ENCODE data around the gene SHISA3. TPM values are rescaled to one million over a fixed set of nuclear protein-coding genes. Genes with fewer than 3 reads are reported as not detected.

SHISA3 gene
- total RNA-seq, 1 experiment from 2014 or later = 29.5 TPM

GRCh38 chr4:42348692-42349091 lies 48.6 kb upstream of the SHISA3 start:
- H3K4me1 ChIP-seq (ENCODE audit: insufficient read depth, low read length) = no peaks in the 10 kb centered on the region
- no peak for DNase-seq
- no peaks in the 10 kb centered on the region for H3K9me2 ChIP-seq (replicated peaks; ENCODE audit: low read length)
- no peak overlapping the region for H3K27ac ChIP-seq (ENCODE audit: low read length)
- no peaks in the 10 kb centered on the region for H3K36me3 ChIP-seq (ENCODE audit: low read depth, low read length)
- H3K9me3 ChIP-seq (ENCODE audit: low read length) = no peaks in the 10 kb centered on the region
- no peaks in the 10 kb centered on the region for H3K79me2 ChIP-seq (ENCODE audit: low read length)
- no peaks in the 10 kb centered on the region for H4K20me1 ChIP-seq (ENCODE audit: low read length)
- ChIA-PET CTCF (no interaction called here), POLR2A (ENCODE audit: unreplicated experiment) (no interaction called here)
- BruUV-seq (replicated peaks) = no TSS peak
- ATAC-seq = no peak
- no peak overlapping the region for H3K9ac ChIP-seq (ENCODE audit: low read length)
- no peak overlapping the region for H2AFZ ChIP-seq (ENCODE audit: low read length)
- intact Hi-C loops (cut with micrococcal nuclease) = no loop called here
- TF ChIP-seq, protein P1, sequence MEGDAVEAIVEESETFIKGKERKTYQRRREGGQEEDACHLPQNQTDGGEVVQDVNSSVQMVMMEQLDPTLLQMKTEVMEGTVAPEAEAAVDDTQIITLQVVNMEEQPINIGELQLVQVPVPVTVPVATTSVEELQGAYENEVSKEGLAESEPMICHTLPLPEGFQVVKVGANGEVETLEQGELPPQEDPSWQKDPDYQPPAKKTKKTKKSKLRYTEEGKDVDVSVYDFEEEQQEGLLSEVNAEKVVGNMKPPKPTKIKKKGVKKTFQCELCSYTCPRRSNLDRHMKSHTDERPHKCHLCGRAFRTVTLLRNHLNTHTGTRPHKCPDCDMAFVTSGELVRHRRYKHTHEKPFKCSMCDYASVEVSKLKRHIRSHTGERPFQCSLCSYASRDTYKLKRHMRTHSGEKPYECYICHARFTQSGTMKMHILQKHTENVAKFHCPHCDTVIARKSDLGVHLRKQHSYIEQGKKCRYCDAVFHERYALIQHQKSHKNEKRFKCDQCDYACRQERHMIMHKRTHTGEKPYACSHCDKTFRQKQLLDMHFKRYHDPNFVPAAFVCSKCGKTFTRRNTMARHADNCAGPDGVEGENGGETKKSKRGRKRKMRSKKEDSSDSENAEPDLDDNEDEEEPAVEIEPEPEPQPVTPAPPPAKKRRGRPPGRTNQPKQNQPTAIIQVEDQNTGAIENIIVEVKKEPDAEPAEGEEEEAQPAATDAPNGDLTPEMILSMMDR (conservative IDR thresholded peaks at IDR 0.05; ENCODE audit: low read depth, low read length) = no peak
- no peak for TF ChIP-seq EZH2phosphoT487 (IDR thresholded peaks at IDR 0.05; ENCODE audit: borderline replicate concordance, low read length)
- TF ChIP-seq EZH2 (IDR thresholded peaks at IDR 0.05; ENCODE audit: low read length, unreplicated experiment) = no peak
- H3F3A ChIP-seq (ENCODE audit: low read length, unreplicated experiment) = no peaks in the 10 kb centered on the region
- H3K27me3 ChIP-seq (ENCODE audit: low read length) = no peaks in the 10 kb centered on the region
- H3K4me3 ChIP-seq (ENCODE audit: low read length) = no peak overlapping the region
- H3K4me2 ChIP-seq (ENCODE audit: low read length) = no peak overlapping the region

DNA sequence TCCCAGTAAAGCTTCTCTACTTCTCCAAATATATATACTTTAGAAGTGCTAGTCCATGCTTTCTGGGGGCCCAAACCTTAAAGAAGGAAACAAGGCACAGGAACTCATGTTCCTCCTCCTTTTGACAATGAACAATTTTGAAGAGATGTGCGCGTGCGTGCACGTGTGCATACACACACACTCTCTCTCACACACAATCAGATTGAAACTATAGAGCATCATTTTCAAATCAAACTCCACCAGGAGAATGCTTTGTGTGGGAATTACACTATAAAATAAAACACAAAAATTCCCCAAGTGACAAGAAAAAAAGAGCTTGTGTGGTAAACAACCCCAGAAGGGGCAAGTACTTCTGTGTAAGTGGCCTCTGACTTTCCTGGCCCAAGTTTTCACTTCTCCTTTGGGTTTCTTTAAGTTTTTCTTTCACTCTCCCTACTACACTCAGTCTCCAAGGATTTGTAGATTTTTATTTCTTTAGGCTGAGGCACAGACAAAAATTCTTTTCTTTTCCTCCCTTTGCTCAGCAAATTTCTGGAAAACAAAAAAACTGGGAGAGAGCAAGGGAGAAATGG lies 46.6 kb upstream of the SHISA3 start:
- Histone ChIP-seq H3K4me1 (ENCODE audit: insufficient read depth, low read length) (no peaks in the 10 kb centered on the region), H3K36me3 (ENCODE audit: low read depth, low read length) (no peaks in the 10 kb centered on the region), H3K79me2 (ENCODE audit: low read length) (no peaks in the 10 kb centered on the region), H3K9me2 (replicated peaks; ENCODE audit: low read length) (no peaks in the 10 kb centered on the region), H2AFZ (ENCODE audit: low read length) (no peak overlapping the region), H3K4me2 (ENCODE audit: low read length) (no peak overlapping the region), H4K20me1 (ENCODE audit: low read length) (no peaks in the 10 kb centered on the region), H3K4me3 (ENCODE audit: low read length) (no peak overlapping the region), H3K27me3 (ENCODE audit: low read length) (no peaks in the 10 kb centered on the region), H3F3A (ENCODE audit: low read length, unreplicated experiment) (no peaks in the 10 kb centered on the region), H3K9ac (ENCODE audit: low read length) (no peak overlapping the region), H3K9me3 (ENCODE audit: low read length) (no peaks in the 10 kb centered on the region), H3K27ac (ENCODE audit: low read length) (no peak overlapping the region)
- ATAC-seq (no peak), DNase-seq (no peak)
- ChIA-PET POLR2A (ENCODE audit: unreplicated experiment) (no interaction called here), CTCF (no interaction called here)
- TF ChIP-seq EZH2phosphoT487 (IDR thresholded peaks at IDR 0.05; ENCODE audit: borderline replicate concordance, low read length) (no peak), EZH2 (IDR thresholded peaks at IDR 0.05; ENCODE audit: low read length, unreplicated experiment) (no peak)
- TF ChIP-seq, protein P1 (conservative IDR thresholded peaks at IDR 0.05; ENCODE audit: low read depth, low read length) = no peak
- BruUV-seq (replicated peaks) = no TSS peak
- intact Hi-C loops (cut with micrococcal nuclease) = no loop called here

- Histone ChIP-seq H3K4me3 (ENCODE audit: low read length) (no peak overlapping the region), H3K4me1 (ENCODE audit: insufficient read depth, low read length) (no peaks in the 10 kb centered on the region), H3K4me2 (ENCODE audit: low read length) (no peak overlapping the region), H3K27me3 (ENCODE audit: low read length) (no peaks in the 10 kb centered on the region), H3K27ac (ENCODE audit: low read length) (no peak overlapping the region), H3K79me2 (ENCODE audit: low read length) (no peaks in the 10 kb centered on the region), H3K9me2 (replicated peaks; ENCODE audit: low read length) (no peaks in the 10 kb centered on the region), H3K36me3 (ENCODE audit: low read depth, low read length) (no peaks in the 10 kb centered on the region), H3K9ac (ENCODE audit: low read length) (no peak overlapping the region), H2AFZ (ENCODE audit: low read length) (no peak overlapping the region), H3F3A (ENCODE audit: low read length, unreplicated experiment) (no peaks in the 10 kb centered on the region), H3K9me3 (ENCODE audit: low read length) (no peaks in the 10 kb centered on the region), H4K20me1 (ENCODE audit: low read length) (no peaks in the 10 kb centered on the region)
- ATAC-seq (no peak), DNase-seq (no peak)
- no TSS peak for BruUV-seq (replicated peaks)
- intact Hi-C loops (cut with micrococcal nuclease) = no loop called here
- TF ChIP-seq, protein P1 (conservative IDR thresholded peaks at IDR 0.05; ENCODE audit: low read depth, low read length) = no peak
- TF ChIP-seq EZH2phosphoT487 (IDR thresholded peaks at IDR 0.05; ENCODE audit: borderline replicate concordance, low read length) = no peak
- TF ChIP-seq EZH2 (IDR thresholded peaks at IDR 0.05; ENCODE audit: low read length, unreplicated experiment) = no peak
- ChIA-PET POLR2A (ENCODE audit: unreplicated experiment) (no interaction called here), CTCF (no interaction called here)
These were observed 45.2 kb upstream of the SHISA3 start for GRCh38 chr4:42352049-42352448.
